Kidney (tissue), 14 donors: Measurements from ENCODE around the gene TNRC6C. TPM values are rescaled to one million over a fixed set of nuclear protein-coding genes. Genes with fewer than 3 reads are reported as not detected.
A peak's percentile ranks its signal among the peaks of the same experiment; 100 is the strongest.

Source experiments
- DNase-seq, 5 donors: peaks; one replicate each; pipeline ENCODE4 v3.0.0-alpha.2; 2013 to 2020
- FAIRE-seq: peaks from 2 replicates; lab custom pipeline; 2012; peaks lifted over from hg19 to GRCh38; lab: Jason Lieb, UNC
- H3K27ac ChIP-seq, 2 donors: one replicate each; pipeline ENCODE4 v1.7.0; 2013; ENCODE audit warnings: low read depth in 2 of 2, low read length in 2 of 2, inconsistent platforms in 1 of 2
- H3K27me3 ChIP-seq: one replicate; pipeline ENCODE4 v1.7.1; 2013; ENCODE audit warnings: low read length, inconsistent platforms; ENCODE audit not compliant: control insufficient read depth, insufficient read depth
- H3K36me3 ChIP-seq, 3 donors: one replicate each; pipeline versions ENCODE4 v1.7.0 to v1.7.1; 2013; ENCODE audit warnings: low read length in 3 of 3, control low read depth in 1 of 3, inconsistent platforms in 1 of 3; ENCODE audit not compliant: insufficient read depth in 3 of 3, control insufficient read depth in 2 of 3
- H3K4me1 ChIP-seq, 3 donors: one replicate each; pipeline versions ENCODE4 v1.7.0 to v1.7.1; 2013; ENCODE audit warnings: low read length in 3 of 3, inconsistent platforms in 1 of 3, low read depth in 1 of 3; ENCODE audit not compliant: control insufficient read depth in 2 of 3, insufficient read depth in 2 of 3
- H3K4me3 ChIP-seq, 3 donors: one replicate each; pipeline versions ENCODE4 v1.7.0 to v1.8.1; 2013; ENCODE audit warnings: low read length in 3 of 3, control low read depth in 1 of 3, inconsistent platforms in 1 of 3
- H3K9ac ChIP-seq, 3 donors: one replicate each; pipeline versions ENCODE4 v1.7.0 to v1.7.1; 2013; ENCODE audit warnings: low read length in 3 of 3, control low read depth in 1 of 3, inconsistent platforms in 1 of 3
- H3K9me3 ChIP-seq, 3 donors: one replicate each; pipeline versions ENCODE4 v1.7.0 to v1.7.1; 2013; ENCODE audit warnings: low read length in 3 of 3, control low read depth in 1 of 3, inconsistent platforms in 1 of 3; ENCODE audit not compliant: control insufficient read depth in 2 of 3, insufficient read depth in 1 of 3
- intact Hi-C: fragments of 100-400 bp; cut with DNase I; formaldehyde crosslinking; loops from one replicate; pipeline ENCODE4 v1.11.1; 2022
- polyA plus RNA-seq: library from polyadenylated mRNA; stranded (reverse); fragments of 350-450 nt; fragmentation: Illumina TruSeq; extraction: RNeasy Lipid Tissue Mini Kit (QIAGEN cat#74804); gene quantifications from one replicate; pipeline ENCODE4 v1.2.3, GENCODE V29; 2014; ENCODE audit warnings: low read depth, low replicate concordance; ENCODE audit not compliant: insufficient read depth
- total RNA-seq: library from RNA; stranded (reverse); fragmentation: NEBNext Ultra II Directional; extraction: Animal tissue kit (Norgen Biotek cat#: 25700); gene quantifications from one replicate; pipeline ENCODE4 v1.2.1, GENCODE V29; 2021
- TF ChIP-seq, protein P1 (sequence below): IDR thresholded peaks from 3 replicates; pipeline ENCODE4 v1.5.1; 2012; ENCODE audit warnings: mild to moderate bottlenecking, moderate library complexity, borderline replicate concordance; ENCODE audit not compliant: insufficient read depth; ENCODE audit errors: extremely low read depth
- donor health status: control.
- donor health status: control.
- donor health status: control.
- donor health status: control.
- donor health status: control.
- donor health status: DM: yes; HTN: yes; CAD: no.
- donor health status: Normal renal cell carcinoma (clear cell type).

TNRC6C gene
- total and polyA plus RNA-seq, 2 donors from 2014 or later, result 1.9 to 29.4 TPM

GRCh38 chr17:77957235-77957856 is 1.2 kb upstream of the TNRC6C start:
- intact Hi-C loops, result no loop called here
- H3K27me3 ChIP-seq, result peaks cover 6% of the 10 kb centered on the region
- H3K9me3 ChIP-seq, result no peaks in the 10 kb centered on the region
- DNase-seq (peak in 3 of 5 donors; percentile 16 to 51 (median 41)), FAIRE-seq (no peak)
- no peaks in the 10 kb centered on the region for H3K36me3 ChIP-seq
- H3K4me1 ChIP-seq, result peaks cover 0 to 9% (median 0%) of the 10 kb centered on the region in 3 donors
- H3K4me3 ChIP-seq, result peak overlapping the region; percentile 55 to 81 (median 65)
- no peak overlapping the region for H3K27ac ChIP-seq
- H3K9ac ChIP-seq, result peak overlapping the region; percentile 38 to 50 (median 44)
- TF ChIP-seq, protein P1, sequence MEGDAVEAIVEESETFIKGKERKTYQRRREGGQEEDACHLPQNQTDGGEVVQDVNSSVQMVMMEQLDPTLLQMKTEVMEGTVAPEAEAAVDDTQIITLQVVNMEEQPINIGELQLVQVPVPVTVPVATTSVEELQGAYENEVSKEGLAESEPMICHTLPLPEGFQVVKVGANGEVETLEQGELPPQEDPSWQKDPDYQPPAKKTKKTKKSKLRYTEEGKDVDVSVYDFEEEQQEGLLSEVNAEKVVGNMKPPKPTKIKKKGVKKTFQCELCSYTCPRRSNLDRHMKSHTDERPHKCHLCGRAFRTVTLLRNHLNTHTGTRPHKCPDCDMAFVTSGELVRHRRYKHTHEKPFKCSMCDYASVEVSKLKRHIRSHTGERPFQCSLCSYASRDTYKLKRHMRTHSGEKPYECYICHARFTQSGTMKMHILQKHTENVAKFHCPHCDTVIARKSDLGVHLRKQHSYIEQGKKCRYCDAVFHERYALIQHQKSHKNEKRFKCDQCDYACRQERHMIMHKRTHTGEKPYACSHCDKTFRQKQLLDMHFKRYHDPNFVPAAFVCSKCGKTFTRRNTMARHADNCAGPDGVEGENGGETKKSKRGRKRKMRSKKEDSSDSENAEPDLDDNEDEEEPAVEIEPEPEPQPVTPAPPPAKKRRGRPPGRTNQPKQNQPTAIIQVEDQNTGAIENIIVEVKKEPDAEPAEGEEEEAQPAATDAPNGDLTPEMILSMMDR, result no peak

DNA sequence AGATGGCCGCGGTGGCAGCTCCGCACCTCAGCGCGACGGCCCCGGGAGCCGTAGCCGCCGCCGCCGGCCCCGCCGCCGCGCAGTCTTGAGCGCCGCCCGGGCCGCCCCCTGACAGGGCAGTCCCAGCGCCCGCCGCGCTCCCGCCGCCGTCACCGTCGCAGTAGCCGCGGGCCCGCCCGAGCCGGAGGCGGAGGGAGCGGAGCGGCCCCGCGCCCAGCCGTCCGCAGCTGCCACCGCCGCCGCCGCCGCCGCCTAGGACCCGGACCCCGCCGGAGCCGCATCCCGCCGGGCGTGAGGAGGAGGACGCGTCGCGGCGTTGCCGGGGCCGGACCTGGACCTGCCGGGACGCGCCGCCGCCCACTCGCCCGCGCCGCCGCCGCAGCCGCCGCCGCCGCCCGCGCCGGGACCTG is 218 bp downstream of the TNRC6C start:
- Histone ChIP-seq H3K9ac (no peak overlapping the region), H3K36me3 (no peaks in the 10 kb centered on the region), H3K9me3 (no peaks in the 10 kb centered on the region), H3K4me1 (peaks cover 0 to 13% (median 0%) of the 10 kb centered on the region in 3 donors), H3K4me3 (no peak overlapping the region), H3K27ac (peak overlapping the region in 1 of 2 donors; percentile 25), H3K27me3 (peaks cover 6% of the 10 kb centered on the region)
- DNase-seq (no peak), FAIRE-seq (no peak)
- intact Hi-C loops, result no loop called here
- TF ChIP-seq, protein P1, result no peak

DNA sequence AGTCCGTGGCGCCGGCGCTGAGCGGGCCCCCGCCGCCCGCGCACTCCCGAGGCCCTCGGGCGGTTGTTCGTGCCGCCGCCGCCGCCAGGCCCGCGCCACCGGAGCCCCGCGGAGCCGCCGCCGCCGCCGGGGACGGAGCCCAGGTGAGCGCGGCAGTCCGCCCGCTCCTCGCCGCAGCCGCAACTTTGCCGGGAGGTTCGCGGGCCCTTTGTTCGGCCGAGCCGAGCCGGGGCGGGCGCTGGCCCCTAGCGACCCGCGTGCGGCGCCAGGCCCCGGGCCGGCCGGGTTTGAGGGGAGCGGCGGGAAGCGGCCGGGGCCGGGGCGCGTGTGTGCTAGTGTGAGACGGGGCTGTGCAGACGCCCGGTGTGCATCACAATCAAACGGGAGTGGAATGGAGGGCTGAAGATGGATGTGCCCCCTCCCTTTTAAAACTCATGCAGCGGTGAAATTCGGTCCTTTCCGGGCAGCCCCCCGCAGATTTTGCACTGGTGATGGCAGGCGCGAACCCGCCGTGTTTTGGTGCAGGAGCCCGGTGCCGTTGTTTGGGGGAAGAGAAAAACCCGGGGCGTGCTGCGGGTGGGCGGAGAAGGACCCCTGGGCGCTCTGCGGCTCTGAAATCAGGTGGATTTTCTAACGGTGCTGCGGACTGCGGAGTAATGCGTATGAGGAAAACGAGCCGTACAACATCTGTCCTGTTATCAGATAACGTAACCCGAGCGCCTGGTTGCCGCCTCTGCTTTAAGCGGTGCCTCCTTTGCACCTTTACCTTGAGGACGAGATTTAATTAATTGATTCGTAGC is 823 bp downstream of the TNRC6C start:
- DNase-seq (peak in 3 of 5 donors; percentile 35 to 70 (median 46)), FAIRE-seq (no peak)
- H3K9me3 ChIP-seq, result no peaks in the 10 kb centered on the region
- H3K27me3 ChIP-seq, result peaks cover 6% of the 10 kb centered on the region
- no peak overlapping the region for H3K27ac ChIP-seq
- H3K4me3 ChIP-seq, result peak overlapping the region; percentile 48 to 78 (median 69)
- peaks cover 0 to 14% (median 0%) of the 10 kb centered on the region in 3 donors for H3K4me1 ChIP-seq
- H3K9ac ChIP-seq, result peak overlapping the region; percentile 22 to 29 (median 27)
- TF ChIP-seq, protein P1, result no peak
- intact Hi-C loops, result no loop called here
- H3K36me3 ChIP-seq, result no peaks in the 10 kb centered on the region
